ENCODE data around the gene SHKBP1.

The SHKBP1 gene

DNA sequence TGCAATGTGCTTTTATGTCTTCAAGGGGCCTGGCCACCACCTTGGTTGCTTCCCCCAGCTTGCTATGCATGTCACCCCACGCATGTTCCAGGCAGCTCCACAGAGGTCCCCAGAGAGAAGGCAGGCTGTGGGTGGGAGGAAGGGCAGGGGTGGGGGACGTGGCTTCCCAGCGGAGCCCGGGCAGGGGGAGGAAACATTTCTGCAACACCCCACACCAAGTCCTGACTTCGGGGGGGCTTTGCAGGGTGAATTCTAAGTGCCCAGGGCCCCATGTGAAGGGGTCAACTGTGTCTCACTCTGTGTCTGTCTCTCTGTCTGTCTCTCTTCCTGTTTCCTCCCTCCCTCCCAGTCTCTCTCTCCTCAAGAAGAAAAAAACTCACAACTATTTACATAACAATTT lies 64.1 kb downstream of the SHKBP1 start:
- no peak for DNase-seq (ENCODE audit: low spot score)

Data from ecto neural progenitor cell (in vitro differentiated cells).